NCI-H2196 treated with DMSO at 0.1 percent for 48 hours (cell line): ENCODE results near the gene SEC23A.
"Not testable (repeated sequence)": the region's sequence is repeated elsewhere in the genome, so short reads cannot be mapped to it uniquely, and the experiment has no call there.

Experiments
- DNase-seq: peaks from one replicate; lab custom pipeline; 2025; ENCODE audit not compliant: unreplicated experiment; lab: John Stamatoyannopoulos, UW

SEC23A gene

GRCh38 chr14:39033371-39033770 is 69.7 kb downstream of the SEC23A start:
- no peak for DNase-seq

DNA sequence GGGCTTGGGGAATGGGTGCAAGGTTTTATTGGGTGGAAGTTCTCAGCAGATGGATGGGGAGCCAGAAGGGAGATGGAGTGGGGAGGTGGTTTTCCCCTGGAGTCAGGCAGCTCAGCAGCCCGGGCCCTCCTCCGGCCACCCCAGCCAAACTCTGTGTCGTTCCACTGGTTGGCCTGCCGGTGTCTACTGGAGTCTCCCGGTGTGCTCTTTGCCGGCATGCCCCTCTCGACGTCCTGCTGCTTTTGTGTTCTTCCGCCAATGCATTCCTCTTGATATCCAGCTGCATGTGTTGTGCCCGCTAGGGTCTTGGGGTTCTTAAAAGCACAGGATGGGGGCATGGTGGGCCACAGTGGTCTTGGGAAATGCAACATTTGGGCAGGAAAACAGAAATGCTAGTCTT is 72.8 kb downstream of the SEC23A start:
- no peak for DNase-seq

GRCh38 chr14:39029789-39030188 is 73.2 kb downstream of the SEC23A start:
- DNase-seq = no peak

GRCh38 chr14:39028620-39029019 is 74.4 kb downstream of the SEC23A start:
- DNase-seq = no peak

GRCh38 chr14:39025810-39026627 is 77.0 kb downstream of the SEC23A start:
- DNase-seq = no peak

DNA sequence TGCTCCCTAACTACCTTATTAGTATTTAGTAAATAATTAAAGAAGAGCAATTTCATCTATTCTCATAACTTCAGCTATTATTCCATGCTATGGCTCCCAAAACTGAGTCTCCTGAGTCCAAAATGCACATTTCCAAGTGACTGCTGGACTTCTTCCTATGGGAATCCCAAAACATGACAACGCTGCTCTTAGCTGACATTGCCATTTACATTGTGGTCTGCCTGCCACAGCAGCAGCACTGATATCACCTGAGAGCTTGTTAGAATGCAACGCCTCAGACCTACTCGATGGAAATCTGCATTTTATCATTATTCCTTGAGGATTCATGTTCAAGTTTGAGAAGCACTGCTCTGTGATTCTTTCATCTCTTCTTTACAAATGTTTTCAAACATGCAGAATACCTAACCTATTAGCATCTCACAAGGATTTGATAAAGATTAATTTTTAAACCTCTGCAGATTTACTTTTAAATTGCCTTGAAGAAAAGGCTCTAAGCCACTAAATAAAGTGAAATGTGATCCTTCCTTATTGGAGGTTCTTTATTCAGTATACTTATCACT is 77.7 kb downstream of the SEC23A start:
- DNase-seq = no peak

DNA sequence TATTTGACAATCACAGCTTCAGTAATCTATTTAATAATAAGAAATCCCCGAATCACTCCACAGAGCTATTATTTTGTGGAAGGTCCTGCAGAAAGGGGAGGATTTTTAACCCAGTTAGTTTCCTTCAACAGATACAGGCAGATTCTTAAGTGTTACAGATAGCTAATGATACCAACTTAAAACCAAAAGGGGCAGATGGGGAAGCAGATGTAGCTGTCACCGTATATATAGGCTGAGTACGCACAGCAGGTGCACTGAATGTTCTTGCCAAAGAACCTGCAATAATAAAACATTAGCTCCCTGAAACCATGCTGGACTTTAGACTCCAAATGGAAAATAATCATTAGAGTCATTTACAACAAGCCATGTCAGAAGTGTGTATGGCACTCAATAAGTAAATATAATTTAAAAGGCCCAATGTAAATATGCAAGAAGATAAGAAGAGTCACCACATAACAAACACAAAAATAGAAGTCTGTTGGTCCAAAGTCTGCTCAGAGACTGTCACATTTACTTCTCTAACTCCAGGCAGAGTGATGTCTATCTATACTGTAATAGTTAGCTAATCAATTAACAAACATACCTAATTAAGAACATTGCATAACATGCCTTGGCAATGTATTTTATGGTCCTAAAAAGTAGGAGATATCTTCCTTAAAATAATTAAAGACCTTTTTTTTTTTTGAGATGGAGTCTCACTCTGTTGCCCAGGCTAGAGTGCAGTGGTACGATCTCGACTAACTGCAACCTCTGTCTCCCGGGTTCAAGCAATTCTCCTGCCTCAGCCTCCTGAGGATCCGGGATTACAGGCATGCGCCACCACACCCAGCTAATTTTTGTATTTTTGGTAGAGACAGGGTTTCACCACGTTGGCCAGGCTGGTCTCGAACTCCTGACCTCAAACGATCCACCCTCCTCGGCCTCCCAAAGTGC is 78.8 kb downstream of the SEC23A start:
- DNase-seq = no peak

DNA sequence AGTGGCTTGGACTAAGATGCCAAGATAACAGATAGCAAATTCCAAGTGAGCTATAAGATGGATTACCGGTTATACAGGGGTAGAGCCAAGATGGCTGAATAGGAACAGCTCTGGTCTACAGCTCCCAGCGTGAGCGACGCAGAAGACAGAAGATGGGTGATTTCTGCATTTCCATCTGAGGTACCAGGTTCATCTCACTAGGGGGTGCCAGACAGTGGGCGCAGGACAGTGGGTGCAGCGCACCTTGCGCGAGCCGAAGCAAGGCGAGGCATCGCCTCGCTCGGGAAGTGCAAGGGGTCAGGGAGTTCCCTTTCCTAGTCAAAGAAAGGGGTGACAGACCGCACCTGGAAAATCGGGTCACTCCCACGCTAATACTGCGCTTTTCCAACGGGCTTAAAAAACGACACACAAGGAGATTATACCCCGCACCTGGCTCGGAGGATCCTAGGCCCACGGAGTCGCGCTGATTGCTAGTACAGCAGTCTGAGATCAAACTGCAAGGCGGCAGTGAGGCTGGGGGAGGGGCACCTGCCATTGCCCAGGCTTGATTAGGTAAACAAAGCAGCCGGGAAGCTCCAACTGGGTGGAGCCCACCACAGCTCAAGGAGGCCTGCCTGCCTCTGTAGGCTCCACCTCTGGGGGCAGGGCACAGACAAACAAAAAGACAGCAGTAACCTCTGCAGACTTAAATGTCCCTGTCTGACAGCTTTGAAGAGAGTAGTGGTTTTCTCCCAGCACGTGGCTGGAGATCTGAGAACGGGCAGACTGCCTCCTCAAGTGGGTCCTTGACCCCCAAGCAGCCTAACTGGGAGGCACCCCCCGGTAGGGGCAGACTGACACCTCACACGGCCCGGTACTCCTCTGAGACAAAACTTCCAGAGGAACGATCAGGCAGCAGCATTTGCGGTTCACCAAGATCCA is 85.7 kb downstream of the SEC23A start:
- not testable (repeated sequence) for DNase-seq

GRCh38 chr14:39016733-39017095 is 86.3 kb downstream of the SEC23A start:
- no peak for DNase-seq

- DNase-seq = no peak
Observed at GRCh38 chr14:39015964-39016577, 87.0 kb downstream of the SEC23A start.

DNA sequence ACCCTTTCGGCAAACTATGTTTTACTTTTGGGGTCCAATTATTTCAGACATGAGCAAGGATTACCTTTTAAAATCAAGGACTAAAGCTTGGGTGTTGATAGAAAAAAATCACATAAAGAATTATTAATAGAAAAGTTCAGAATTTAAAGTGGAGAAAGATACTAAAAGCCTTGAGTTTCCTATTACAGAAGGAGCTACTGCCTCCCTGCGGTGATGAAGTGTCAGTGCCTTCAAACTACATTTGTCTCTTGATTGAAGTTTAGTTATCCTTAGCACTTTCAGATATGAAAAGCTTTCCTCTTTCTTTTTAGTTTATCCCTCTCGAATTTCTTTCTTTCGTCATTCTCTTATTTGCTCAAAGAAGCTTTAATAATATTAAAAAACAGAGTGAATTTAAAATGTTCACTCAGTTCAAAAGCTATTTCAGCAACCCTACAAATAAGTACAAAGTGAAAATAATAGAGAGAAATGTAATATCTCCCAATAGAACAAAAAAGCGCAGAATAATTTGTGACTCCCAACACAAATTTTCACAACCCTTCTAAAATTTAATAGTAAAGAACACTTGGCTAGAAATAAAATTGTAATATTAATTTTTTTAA is 87.6 kb downstream of the SEC23A start:
- DNase-seq = peak; percentile 35

DNA sequence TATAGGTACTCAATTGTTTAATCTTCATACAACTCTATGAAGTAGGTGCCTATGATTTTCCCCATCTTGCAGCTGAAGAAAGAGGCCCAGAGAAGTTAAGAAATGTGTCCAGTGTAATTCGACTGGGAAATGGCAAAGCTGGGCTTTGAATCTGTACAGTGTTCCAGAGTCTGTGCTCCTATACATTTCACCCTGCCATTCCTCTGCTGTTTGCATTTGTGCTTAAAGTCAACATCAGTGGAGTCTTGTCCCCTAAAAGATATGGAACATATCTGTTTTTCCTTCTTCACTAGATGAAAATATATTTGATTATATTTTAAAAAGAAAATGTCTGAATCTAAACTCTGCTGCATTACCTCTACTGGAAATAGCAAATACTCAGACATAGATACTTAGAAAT is 88.6 kb downstream of the SEC23A start:
- DNase-seq = no peak

GRCh38 chr14:39008965-39009364 is 94.1 kb downstream of the SEC23A start:
- DNase-seq = not testable (repeated sequence)

DNA sequence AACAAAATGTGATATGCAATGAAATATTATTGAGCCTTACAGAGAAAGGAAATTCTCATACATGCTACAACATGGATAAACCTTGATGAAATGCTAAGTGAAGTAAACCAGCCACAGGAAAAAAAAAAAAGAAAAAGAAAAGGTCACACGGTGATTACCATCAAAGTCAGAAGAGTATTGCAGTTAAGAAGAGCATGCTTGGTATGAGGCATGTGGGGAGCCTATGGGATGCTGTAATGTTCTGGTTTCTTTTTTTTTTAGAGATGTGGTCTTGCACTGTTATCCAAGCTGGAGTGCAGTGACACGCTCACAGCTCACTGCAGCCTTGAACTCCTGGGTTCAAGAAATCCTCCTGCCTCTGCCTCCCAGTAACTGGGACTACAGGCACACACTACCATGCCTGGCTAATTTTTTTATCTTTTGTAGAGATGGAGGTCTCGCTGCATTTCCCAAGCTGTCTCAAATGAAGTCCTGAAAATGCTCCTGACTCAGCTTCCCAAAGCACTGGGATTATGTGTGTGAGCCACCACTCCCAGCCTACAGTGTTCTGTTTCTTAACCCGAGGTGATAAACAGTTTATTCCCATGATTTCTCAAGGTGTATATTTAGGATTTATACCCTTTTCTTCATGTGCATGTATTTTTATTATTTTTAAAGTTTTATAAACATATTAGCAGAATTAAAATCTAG is 96.2 kb downstream of the SEC23A start:
- no peak for DNase-seq

DNA sequence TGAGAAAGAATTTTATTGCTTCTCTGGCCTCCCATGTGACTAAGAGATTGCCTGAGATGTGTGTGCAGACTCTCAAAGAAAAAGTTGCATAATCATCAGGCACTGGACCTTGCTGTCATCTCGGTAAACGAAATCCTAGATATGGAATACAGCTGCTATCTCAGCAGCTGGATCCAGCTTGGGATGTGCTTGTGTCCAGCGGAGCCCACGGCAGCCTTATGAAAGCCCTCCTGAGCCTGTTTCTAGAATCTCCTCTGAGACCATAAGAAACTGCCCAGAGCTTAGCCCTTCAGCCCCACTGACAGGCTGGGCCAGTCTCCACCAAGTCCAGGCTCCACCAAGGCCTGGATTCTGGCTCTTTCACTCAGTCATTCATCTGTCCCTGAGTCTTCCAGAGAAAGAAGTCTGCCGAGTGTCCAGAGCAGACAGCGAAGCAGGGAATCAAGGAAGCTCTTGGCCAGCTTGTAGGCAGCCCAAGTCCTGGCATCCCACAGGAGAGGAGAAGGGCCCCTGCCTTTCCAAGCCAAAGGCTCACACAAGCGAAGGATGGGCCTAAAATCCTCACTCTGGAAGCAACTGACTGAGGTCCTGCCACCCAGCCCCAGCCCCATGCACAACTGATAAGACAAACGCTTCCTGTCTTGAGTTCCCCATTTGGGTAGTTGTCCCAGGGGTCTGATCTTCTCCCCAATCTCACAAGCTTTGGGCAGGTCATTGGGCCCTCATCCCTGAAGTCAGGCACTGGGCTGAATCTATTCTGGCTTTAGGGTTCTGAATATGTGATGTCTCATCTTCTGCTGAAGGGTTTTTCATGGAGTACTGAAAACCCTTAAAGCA is 97.8 kb downstream of the SEC23A start:
- no peak for DNase-seq

GRCh38 chr14:38999949-39000348 is 103.1 kb downstream of the SEC23A start:
- DNase-seq = no peak

- DNase-seq = no peak
Observed at GRCh38 chr14:38994731-38995130, 108.3 kb downstream of the SEC23A start.

DNA sequence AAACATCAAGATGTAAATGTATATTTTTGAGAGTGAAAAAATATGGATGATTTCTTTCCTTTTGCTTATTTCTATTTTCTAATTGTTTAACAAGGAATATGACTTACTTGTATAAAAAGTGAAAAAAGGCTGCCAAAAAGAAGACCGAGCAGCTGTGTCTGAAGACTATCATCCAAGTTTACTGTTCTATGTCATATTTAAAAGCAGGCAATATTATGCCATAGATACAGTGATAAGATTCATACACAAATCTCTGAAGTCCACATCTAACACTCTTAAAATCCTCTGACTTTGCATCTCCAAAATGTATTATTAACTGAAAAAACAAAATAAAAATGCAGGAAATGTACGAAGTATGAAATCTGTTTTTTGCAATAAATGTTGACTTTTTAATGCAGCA is 109.1 kb downstream of the SEC23A start:
- no peak for DNase-seq
